ENCODE results near the gene COMMD8.
"Not testable (repeated sequence)": the region's sequence is repeated elsewhere in the genome, so short reads cannot be mapped to it uniquely, and the experiment has no call there.

COMMD8 gene

DNA sequence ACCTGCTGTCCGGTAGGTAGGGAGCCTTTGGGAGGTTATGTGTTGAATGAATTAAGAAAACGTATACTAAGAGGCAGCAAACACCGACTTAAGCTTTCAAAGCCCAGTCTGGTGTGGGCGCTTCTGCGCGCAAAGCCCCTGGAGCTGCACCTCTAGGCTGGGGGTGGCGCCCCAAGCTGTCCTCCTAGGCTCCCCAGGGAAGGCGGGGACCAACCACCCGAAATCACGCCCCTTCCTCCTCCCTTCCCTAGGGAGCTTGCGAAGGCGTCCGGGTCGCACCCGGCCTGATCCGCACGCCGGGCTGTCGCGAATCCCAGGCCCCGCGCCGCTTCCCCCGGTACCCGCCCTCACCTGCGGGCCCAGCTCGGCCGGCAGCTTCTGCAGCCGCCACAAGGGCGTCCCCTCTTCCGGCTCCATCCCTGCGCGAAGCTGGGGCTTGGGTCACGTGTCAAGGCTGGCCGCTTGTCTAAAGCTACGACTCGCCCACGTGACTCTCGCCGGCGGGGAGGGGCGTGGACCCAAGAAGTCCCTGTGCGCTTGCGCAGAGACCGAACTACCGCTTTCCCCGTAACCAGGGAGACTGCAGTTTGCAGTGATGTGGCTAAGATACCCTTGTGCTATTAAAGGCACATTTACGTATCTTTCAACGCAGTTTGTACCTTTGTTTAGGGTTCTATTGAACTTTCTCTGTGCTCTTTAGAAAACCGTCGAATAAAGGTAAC lies at the start of gene COMMD8:
Gene COMMD8, minus strand, starts transcription at position 468 of the 722 bp plus-strand sequence. Its CDS starts 51 bp downstream, at position 417.
- DNase-seq, result peak; percentile 96

- no peak for DNase-seq
Observed at GRCh38 chr4:47510506-47511143, 47.1 kb upstream of the COMMD8 start.

- no peak for DNase-seq
Observed at GRCh38 chr4:47505666-47506065, 42.2 kb upstream of the COMMD8 start.

GRCh38 chr4:47505147-47505546 lies 41.6 kb upstream of the COMMD8 start:
- DNase-seq, result no peak

DNA sequence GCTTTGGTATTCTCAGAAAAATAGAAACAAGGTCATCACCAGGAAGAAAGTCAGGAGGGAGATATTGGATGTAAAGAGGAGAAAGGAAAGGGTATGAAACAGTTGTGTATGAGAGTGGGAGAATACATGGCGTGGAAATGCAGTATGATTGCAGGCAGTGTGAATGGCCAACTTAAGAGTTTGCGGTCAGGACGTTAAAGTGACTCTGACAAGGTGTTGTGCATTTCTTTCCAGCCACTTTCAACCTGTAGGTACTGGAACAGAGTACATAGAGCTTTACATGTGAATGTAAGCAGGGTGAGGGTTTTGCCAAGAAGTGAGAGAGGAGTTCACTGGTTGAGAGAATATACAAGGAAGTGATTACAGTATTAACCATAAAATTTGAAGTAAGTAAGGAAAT lies 37.3 kb upstream of the COMMD8 start:
- no peak for DNase-seq

DNA sequence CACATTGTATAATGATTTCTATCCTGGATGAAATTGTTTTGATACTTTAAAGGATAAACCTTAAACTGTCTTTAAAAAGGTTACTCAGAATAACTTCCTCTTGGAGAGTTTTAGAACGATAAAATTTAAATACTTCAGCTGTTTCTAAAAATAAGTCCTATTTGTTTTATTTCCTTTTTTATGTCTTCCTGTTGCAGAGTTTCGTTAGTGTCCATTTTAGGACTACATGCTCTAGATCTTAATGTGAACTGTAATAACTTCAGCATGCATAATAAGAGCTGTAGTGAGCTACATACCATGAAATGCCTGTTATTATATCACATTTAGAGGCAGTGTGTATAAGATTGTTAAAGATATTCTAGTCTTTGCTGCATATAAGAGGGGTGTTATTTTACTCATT lies 36.2 kb upstream of the COMMD8 start:
- DNase-seq, result no peak

GRCh38 chr4:47498899-47499298 lies 35.4 kb upstream of the COMMD8 start:
- DNase-seq, result no peak

- DNase-seq, result no peak
Observed at GRCh38 chr4:47494124-47494430, 30.6 kb upstream of the COMMD8 start.

DNA sequence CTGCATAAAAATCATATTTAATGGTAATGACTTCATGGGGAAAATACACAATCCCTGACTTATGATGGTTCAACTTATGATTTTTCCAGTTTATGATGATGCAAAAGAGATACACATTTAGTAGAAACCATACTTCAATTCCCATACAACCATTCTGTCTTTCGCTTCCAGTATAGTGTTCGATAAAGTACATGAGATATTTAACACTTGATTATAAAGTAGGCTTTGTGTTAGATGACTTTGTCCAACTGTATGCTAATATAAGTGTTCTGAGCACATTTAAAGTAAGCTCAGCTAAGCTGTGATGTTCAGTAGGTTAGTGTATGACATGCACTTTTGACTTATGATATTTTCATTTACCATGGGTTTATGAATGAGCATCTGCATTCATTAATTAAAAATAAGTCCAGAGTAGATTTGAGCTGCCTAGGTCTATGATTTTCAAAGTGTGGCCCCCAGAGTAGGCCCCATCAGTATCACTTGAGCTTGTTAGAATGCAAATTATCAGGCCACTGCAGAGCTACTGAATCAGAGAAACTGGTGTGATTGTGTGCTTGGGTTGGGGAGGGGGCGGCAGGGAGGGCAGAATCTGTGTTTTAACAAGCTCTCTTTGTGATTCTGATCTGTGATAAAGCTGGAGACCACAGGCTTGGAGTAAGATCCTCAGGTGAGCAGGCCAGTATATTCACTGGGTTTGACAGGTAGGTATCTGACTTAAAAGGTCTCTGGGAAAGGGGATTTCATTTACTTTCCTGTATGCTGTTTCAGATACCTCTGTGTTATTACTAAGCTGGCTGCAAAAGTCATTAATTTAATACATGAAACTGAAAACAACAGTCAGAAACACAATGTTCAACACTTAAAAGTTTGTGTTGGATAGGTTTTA lies 30.0 kb upstream of the COMMD8 start:
- no peak for DNase-seq

DNA sequence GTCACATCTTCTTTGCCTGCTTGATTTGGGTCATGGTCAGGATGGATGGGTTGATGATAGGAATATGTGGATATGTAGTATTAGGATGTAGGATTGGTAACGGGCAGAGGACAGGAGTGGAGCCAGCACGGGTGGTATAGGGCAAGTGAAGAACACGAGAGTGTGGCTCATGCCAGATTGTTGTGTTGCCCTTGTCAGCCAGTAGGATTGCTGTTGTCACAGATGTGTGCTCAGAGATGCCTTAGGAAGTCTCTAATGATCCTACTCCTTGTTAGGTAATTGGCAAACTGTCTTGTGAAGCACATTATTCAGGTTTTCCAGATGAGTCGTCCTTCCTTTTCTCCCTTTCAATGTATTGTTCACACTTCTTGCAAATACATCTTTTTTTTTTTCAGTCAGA lies 27.0 kb upstream of the COMMD8 start:
- no peak for DNase-seq

- no peak for DNase-seq
Observed at GRCh38 chr4:47488706-47489105, 25.2 kb upstream of the COMMD8 start.

DNA sequence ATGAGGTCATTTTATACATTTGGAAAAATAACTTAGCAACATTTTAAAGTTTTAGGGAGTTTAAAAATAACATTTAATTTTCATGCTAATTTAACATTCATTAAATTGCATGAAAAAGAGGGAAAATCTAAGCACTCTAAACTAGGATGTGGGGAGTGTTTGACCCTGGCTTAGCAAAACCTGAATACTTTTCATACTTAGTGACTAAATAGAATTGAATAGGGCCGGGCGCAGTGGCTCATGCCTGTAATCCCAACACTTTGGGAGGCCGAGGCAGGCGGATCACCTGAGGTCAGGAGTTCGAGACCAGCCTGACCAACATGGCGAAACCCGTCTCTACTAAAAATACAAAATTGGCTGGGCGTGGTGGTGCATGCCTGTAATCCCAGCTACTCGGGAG lies 23.2 kb upstream of the COMMD8 start:
- DNase-seq, result not testable (repeated sequence)

DNA sequence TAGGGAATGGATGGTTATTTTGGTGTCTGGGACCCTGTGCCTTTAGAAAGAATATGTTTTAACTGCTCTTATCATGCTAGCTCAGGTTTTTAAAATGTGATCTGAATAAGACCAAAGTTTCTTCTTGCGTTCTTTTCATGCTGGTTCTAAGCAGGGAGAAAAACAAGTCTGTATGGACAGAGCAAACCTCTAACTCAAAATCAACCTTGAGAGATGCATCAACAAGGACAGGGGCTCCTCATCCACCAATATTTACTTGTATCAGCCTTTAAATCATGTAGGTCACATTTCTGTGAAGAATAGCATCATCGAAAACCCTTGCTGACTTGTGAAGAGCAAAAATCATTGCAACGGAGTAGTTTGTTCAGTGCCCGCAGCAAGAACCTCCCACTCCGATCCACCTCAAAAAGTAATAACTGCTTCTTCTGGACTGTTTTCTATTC lies 22.8 kb upstream of the COMMD8 start:
- DNase-seq, result no peak

GRCh38 chr4:47485768-47486167 lies 22.3 kb upstream of the COMMD8 start:
- no peak for DNase-seq

DNA sequence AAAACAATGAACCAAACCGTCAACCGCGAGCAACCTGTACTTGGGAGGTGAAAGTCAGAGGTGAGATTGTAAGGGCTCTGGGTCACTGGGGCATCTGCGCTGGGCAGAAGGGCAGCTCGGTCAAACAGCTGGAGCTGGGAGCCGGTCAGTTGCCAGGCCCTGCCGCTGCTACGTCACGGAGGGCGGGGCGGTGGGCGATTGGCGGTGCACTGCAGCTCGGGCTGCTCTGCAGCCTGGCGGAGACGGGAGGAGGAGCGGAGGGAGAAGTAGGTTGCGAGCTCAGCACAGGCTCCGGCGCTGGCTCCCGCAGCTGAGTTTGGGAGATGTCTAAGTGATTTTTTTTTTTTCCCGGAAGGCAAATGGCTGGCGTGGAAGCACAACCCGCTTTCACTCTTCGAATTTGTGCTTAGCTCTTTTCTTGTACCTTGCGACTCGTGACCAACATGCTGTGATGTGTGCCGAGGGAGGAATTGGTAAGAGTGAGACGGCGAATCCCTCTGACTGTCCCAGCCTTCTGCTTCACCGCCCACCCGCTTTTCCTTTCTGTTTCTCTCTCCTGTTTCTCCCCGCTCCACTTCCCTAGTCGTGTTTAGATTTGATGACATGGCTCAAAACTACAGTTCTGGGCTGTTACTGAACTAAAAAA lies 21.7 kb upstream of the COMMD8 start, which contains the start of gene ATP10D:
Gene ATP10D, plus strand, starts transcription at position 229 of the 646 bp plus-strand sequence. CDS start 27,266 bp downstream, outside the sequence.
- peak; percentile 95 for DNase-seq

DNA sequence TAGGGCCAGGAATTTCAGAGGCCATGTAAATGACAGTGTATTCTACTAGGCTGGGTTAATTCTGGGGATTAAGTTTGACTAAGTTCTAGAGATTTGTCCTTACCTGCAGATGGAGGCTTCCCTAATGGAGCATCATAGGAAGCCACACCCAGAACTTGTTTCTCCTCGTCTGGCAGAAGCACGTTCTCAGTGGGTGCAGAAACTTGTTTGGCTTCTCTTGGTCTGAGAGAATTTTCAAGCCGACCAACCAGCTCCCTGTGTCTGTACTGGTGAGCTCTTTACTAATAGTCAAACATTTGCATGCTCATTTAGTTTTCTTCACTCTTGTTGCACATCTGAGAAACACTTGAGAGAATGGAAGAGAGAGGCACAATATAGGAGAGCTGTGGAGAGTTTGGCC lies 20.7 kb upstream of the COMMD8 start:
- no peak for DNase-seq

GRCh38 chr4:47483745-47484144 lies 20.2 kb upstream of the COMMD8 start:
- no peak for DNase-seq

DNA sequence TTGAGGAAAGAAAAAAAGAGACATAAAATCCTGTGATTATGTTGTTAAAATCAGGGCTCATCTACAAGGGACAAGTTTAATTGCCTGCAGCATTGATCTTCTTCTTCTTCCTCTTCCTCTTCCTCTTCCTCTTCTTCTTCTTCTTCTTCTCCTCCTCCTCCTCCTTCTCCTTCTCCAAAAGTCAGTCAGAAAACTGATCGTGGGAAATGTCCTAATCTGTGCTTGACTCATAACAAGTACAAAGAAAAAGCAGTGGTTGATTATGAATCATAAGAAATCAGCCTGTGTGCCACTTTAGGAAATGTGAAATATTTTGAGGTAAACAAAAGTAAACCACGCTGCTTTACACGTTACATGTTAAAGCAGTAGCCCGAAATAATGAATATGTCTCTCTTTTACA lies 18.8 kb upstream of the COMMD8 start:
- no peak for DNase-seq

- no peak for DNase-seq
Observed at GRCh38 chr4:47478804-47479203, 15.3 kb upstream of the COMMD8 start.

DNA sequence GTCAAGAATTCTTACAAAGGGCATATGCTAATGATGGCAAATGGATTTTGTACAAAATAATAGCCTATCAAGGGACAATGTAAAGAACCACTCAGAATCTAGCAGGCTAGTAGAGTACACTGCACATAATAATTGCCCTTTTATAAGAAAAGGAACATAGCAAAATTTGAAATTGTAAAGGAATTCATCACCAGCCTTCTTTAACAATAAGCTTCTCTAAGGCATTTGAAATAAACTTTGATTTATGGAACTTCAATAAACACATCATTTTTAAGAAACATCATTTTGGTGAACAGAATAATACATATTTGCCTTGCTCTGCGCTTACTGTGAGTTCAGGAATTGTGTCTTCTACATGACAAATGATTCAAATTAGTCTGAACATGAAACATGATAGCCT lies 11.9 kb upstream of the COMMD8 start:
- no peak for DNase-seq

DNA sequence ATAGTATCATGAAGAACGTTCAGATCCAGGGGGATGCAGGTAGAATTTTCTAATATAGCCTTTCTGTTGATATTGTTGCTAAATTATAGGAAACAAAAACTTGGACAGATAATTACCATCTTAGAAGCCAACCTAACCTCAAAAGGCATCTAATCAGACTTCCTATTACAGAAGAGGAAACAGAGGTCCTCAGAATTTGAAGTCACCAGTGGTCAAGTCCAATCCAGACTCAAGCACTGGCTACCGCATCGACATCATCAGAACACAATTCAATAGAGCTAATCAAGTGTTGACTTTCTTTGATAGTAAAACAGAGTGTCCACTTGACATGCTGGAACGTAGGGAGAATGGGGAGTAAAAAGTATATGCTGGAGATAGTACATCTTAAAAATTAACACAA lies 11.3 kb upstream of the COMMD8 start:
- no peak for DNase-seq

DNA sequence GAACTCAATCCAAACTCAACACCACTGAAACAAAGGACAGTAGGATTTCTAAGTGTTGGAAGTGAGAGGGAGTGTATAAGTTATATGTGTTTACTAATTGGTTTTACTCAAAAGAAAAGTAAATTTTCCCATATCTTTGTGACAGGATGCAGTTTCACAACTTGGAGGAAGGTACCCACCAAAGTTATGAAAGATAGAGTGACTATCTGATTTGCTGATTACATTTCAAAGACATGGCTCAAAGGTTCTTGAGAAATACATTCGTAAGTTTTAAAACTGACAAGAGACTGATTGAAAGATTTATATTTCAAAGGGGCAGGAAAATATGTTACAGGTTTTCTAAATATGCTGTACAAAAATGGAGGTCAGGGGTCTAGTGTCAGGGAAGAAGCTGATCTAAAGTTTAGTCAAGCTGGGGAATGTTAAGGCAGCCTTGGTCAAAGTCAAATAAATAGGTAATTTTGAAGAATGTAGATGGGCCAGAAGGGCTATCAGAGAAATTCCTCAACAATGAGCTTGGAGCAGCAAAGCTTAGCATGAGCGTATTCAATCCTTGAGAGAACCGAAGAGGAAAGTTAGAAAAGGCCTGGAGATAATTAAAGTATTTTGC lies 9.7 kb upstream of the COMMD8 start:
- no peak for DNase-seq

DNA sequence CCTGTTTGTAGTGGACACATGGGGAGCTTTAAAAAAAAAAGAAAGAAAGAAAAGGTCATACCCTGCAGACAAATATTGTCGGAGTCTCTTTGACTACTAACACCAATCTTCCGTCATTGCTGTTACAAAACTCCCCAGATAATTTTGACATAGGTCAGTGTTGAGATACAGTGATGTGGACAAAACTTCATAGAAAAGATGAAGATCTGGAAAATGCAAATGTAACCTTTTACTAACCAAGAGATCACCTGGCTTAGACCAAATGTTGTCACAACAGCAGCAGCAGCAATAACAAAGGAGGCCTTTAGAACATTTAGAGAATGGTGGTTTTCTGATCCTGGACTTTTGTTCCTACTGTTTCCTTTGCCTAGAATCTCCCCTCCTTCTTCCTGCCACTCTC lies 8.1 kb upstream of the COMMD8 start:
- DNase-seq, result no peak

All from right forelimb (tissue), 1 donor.